ENCODE data around the gene CLN6. TPM values are rescaled to one million over a fixed set of nuclear protein-coding genes. Genes with fewer than 3 reads are reported as not detected.
A peak's percentile ranks its signal among the peaks of the same experiment; 100 is the strongest.

The CLN6 gene
- total and polyA plus RNA-seq, 2 of the 4 experiments (the other 2 are of a cell fraction), result 6.5 to 31.9 TPM

DNA sequence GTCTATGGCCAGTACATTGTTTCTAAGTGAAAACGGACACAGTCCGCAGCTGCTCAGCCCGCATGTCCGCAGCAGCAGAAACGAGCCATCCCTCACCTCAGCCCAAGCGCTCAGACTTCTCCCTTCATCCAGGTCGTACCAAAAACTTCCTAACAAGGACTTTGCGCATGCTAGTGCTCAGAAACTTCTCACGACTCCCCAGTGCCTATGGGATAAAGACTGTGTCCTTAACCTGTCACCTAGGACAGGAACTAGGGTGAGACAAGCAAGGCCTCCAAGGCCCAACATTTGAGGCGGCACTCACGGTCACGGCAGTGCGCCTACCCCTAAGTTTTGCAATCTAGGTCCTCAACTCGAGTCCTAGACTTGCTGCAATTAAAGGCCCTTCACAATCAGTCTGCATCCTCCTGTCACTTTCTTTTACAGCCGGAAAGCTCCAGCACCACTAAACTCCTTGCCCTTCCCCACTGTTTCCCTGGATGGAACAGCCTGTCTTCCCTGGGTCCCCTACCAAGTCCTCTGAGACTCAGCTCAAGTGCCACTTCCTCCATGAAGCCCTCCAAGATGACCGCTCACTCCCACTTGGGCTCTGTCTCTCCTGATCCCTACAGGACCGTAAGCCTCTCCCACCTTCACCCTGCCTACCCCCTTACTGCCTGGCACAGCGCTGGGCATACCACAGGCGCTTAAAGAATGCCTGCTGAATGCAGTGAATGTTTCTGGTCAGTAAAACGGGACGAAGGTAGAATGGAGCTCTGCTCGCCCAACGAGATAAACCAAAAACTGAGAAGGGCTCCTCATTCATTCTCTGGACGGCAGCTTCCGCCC, 1.2 kb downstream of the CLN6 start (continued):
- no peak for TF ChIP-seq RCOR1 (IDR thresholded peaks at IDR 0.05; ENCODE audit: insufficient replicate concordance, low read length)
- TF ChIP-seq BHLHE40 (IDR thresholded peaks at IDR 0.05; ENCODE audit: low read depth, low read length), result no peak

DNA sequence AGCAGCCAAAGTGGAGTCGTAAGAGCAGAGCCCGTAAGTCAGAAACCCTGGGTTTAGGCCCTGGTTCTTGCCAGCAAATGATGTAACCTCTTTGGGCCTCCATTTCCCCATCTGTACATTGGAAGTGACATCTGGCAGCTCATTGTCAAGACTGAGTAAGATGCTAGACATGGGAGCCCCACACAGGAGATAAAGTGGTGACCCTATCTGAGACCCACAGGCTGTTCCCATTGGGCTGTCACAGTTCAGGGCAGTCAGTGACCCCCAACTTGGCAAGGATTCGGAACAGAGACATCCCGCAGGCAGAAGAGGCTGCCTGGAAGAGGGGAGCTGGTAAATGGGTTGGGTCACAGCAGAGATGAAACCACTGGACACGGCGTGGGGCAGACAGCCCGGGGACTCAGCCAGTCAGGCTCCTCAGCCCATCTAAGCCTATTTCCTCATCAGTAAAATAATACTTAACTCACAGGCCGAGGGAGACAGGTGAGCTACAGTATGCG, 1.8 kb downstream of the CLN6 start:
- Histone ChIP-seq H3K27me3 (ENCODE audit: control insufficient read depth, insufficient read depth, low read length) (no peaks in the 10 kb centered on the region), H3K4me2 (ENCODE audit: low read depth, low read length) (peak overlapping the region; percentile 5; the same call in 1 of the 2 replicates), H3K56ac (ENCODE audit: extremely low read depth, insufficient read depth, low read length) (no peak overlapping the region), H2AK9ac (replicated peaks; ENCODE audit: low read depth, low read length, poor library complexity) (no peak overlapping the region), H3K4me1 (ENCODE audit: control insufficient read depth, insufficient read depth, low read length) (peaks cover 8% of the 10 kb centered on the region), H2BK20ac (ENCODE audit: low read depth, low read length) (no peak overlapping the region), H4K20me1 (ENCODE audit: insufficient read depth, low read length) (peaks cover 15% of the 10 kb centered on the region; the same call in 1 of the 2 replicates), H3K27ac (ENCODE audit: insufficient read depth, low read length) (no peak overlapping the region), H3K36me3 (ENCODE audit: control insufficient read depth, insufficient read depth, low read length) (no peaks in the 10 kb centered on the region), H4K91ac (ENCODE audit: insufficient read depth, low read depth, low read length) (no peak overlapping the region), H4K8ac (ENCODE audit: low read depth in 2 of 2, low read length in 2 of 2) (no peak overlapping the region; a peak in 1 of 4 replicates), H3K9ac (ENCODE audit: low read depth, low read length) (no peak overlapping the region), H3K14ac (replicated peaks; ENCODE audit: low read depth, low read length) (0 out of 2 replicates have a peak overlapping the region, but pooled peaks have one; percentile 53), H2AFZ (replicated peaks; ENCODE audit: low read length, poor library complexity) (no peak overlapping the region), H2AK5ac (ENCODE audit: low read depth, low read length) (no peak overlapping the region), H4K5ac (ENCODE audit: low read depth, low read length) (no peak overlapping the region), H3K23ac (ENCODE audit: low read depth, low read length) (0 out of 2 replicates have a peak overlapping the region, but pooled peaks have one; percentile 94), H3K18ac (ENCODE audit: low read depth, low read length) (no peak overlapping the region), H3K9me1 (ENCODE audit: insufficient read depth, low read length) (peaks cover 24% of the 10 kb centered on the region), H2BK15ac (ENCODE audit: low read depth, low read length) (no peak overlapping the region), H3K4ac (ENCODE audit: low read depth, low read length) (no peak overlapping the region), H2BK120ac (ENCODE audit: low read depth, low read length) (no peak overlapping the region), H3K4me3 (ENCODE audit: insufficient read depth, low read depth, low read length) (no peak overlapping the region), H3K79me1 (ENCODE audit: low read depth in 1 of 2, low read length in 2 of 2) (peaks cover 29 to 56% of the 10 kb centered on the region in 2 experiments), H2BK5ac (ENCODE audit: low read depth, low read length, poor library complexity, severe bottlenecking) (no peak overlapping the region), H3K9me3 (ENCODE audit: control insufficient read depth, insufficient read depth, low read length) (no peaks in the 10 kb centered on the region)
- no peak for DNase-seq
- no TSS peak for BruUV-seq (replicated peaks)
- CTCF ChIA-PET, result no interaction called here
- in situ Hi-C loops (cut with MboI; ENCODE audit: low sequenced_read_pairs), result no loop called here
- no peak for TF ChIP-seq FOS (IDR thresholded peaks at IDR 0.05; ENCODE audit: low read depth, low read length)
- no peak for TF ChIP-seq NFE2L2 (IDR thresholded peaks at IDR 0.05; ENCODE audit: low read depth, low read length)
- no peak for TF ChIP-seq SMC3 (IDR thresholded peaks at IDR 0.05; ENCODE audit: low read depth, low read length)
- TF ChIP-seq RFX5 (IDR thresholded peaks at IDR 0.05; ENCODE audit: low read depth, low read length), result no peak
- no peak for TF ChIP-seq MAZ (IDR thresholded peaks at IDR 0.05; ENCODE audit: borderline replicate concordance, low read depth, low read length)
- TF ChIP-seq, protein P1, sequence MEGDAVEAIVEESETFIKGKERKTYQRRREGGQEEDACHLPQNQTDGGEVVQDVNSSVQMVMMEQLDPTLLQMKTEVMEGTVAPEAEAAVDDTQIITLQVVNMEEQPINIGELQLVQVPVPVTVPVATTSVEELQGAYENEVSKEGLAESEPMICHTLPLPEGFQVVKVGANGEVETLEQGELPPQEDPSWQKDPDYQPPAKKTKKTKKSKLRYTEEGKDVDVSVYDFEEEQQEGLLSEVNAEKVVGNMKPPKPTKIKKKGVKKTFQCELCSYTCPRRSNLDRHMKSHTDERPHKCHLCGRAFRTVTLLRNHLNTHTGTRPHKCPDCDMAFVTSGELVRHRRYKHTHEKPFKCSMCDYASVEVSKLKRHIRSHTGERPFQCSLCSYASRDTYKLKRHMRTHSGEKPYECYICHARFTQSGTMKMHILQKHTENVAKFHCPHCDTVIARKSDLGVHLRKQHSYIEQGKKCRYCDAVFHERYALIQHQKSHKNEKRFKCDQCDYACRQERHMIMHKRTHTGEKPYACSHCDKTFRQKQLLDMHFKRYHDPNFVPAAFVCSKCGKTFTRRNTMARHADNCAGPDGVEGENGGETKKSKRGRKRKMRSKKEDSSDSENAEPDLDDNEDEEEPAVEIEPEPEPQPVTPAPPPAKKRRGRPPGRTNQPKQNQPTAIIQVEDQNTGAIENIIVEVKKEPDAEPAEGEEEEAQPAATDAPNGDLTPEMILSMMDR (conservative IDR thresholded peaks at IDR 0.05; ENCODE audit: low read depth, low read length), result no peak
- no peak for TF ChIP-seq POLR2A (IDR thresholded peaks at IDR 0.05; ENCODE audit: low read depth, low read length)
- TF ChIP-seq RAD21 (IDR thresholded peaks at IDR 0.05; ENCODE audit: low read length), result no peak
- TF ChIP-seq CHD1 (IDR thresholded peaks at IDR 0.05; ENCODE audit: low read depth, low read length), result no peak
- TF ChIP-seq MAFK (IDR thresholded peaks at IDR 0.05; ENCODE audit: low read depth, low read length), result no peak
- TF ChIP-seq, protein P2, sequence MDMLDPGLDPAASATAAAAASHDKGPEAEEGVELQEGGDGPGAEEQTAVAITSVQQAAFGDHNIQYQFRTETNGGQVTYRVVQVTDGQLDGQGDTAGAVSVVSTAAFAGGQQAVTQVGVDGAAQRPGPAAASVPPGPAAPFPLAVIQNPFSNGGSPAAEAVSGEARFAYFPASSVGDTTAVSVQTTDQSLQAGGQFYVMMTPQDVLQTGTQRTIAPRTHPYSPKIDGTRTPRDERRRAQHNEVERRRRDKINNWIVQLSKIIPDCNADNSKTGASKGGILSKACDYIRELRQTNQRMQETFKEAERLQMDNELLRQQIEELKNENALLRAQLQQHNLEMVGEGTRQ (IDR thresholded peaks at IDR 0.05; ENCODE audit: low read depth, low read length), result no peak
- POLR2A ChIA-PET (ENCODE audit: unreplicated experiment), result no interaction called here
- ATAC-seq (ENCODE audit: low read depth), result no peak
- 92% methylated on average over 2 of the region's 9 CpGs; no CpG with 5 or more reads in 1 of the 2 experiments for WGBS, 2 experiments (ENCODE audit: extremely low coverage in 2 of 2, insufficient read length in 1 of 2)
- dilution Hi-C loops (cut with HindIII; ENCODE audit: low sequenced_read_pairs, unreplicated experiment), result no loop called here
- intact Hi-C loops (cut with micrococcal nuclease), result no loop called here
